Suprapubic skin (tissue), 3 donors: ENCODE results near the gene TSHZ2.

Experiments
- POLR2A ChIP-seq, 2 donors: fragments of 450-650 bp; IDR thresholded peaks; one replicate each; pipeline ENCODE4 v1.6.1; 2017; ENCODE audit warnings: antibody characterized with exemption in 2 of 2, mild to moderate bottlenecking in 2 of 2, moderate library complexity in 2 of 2
- TF ChIP-seq, protein P1 (sequence below), 2 donors: fragments of 200-600 bp in 1 of 2; fragments of 450-650 bp in 1 of 2; sonication (generic) in 1 of 2; IDR thresholded peaks; one replicate each; pipeline ENCODE4 v1.5.1; 2016 to 2019; ENCODE audit warnings: antibody characterized with exemption in 2 of 2, mild to moderate bottlenecking in 1 of 2, moderate library complexity in 1 of 2

DNA sequence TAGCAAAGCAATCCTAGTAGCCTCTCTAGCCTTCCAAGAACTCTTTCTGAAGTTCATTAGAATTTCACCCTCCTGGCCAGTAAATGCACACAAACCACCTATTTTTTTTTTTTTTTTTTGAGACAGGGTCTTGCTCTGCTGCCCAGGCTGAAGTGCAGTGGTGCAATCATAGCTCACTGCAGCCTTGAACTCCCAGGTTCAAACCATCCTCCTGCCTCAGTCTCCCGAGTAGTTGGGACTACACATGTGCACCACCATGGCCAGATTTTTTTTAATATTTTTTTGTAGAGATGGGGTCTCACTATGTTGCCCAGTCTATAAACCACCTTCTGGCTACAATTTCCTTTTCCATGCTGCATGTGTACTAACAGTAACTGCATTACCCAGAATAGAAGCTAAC is 320.2 kb downstream of the TSHZ2 start:
- no peak for TF ChIP-seq POLR2A (IDR thresholded peaks at IDR 0.05)
- TF ChIP-seq, protein P1, sequence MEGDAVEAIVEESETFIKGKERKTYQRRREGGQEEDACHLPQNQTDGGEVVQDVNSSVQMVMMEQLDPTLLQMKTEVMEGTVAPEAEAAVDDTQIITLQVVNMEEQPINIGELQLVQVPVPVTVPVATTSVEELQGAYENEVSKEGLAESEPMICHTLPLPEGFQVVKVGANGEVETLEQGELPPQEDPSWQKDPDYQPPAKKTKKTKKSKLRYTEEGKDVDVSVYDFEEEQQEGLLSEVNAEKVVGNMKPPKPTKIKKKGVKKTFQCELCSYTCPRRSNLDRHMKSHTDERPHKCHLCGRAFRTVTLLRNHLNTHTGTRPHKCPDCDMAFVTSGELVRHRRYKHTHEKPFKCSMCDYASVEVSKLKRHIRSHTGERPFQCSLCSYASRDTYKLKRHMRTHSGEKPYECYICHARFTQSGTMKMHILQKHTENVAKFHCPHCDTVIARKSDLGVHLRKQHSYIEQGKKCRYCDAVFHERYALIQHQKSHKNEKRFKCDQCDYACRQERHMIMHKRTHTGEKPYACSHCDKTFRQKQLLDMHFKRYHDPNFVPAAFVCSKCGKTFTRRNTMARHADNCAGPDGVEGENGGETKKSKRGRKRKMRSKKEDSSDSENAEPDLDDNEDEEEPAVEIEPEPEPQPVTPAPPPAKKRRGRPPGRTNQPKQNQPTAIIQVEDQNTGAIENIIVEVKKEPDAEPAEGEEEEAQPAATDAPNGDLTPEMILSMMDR (IDR thresholded peaks at IDR 0.05), result no peak
